Neural progenitor cell (in vitro differentiated cells): ENCODE measurements around the gene GRID1. TPM values are rescaled to one million over a fixed set of nuclear protein-coding genes. Genes with fewer than 3 reads are reported as not detected.

Source experiments
- DNase-seq: peaks from one replicate; pipeline ENCODE4 v3.0.0-alpha.2; 2016; ENCODE audit warnings: low spot score
- H2AFZ ChIP-seq: fragments of 200-600 bp; sonication (generic); replicated peaks from 2 replicates; pipeline ENCODE4 v1.6.1; 2016; ENCODE audit warnings: antibody characterized with exemption
- H3F3A ChIP-seq: fragments of 200-600 bp; sonication (generic); 2 replicates; pipeline ENCODE4 v1.6.1; 2016; ENCODE audit warnings: antibody characterized with exemption, low read depth
- H3K27ac ChIP-seq: fragments of 200-600 bp; sonication (generic); 2 replicates; pipeline ENCODE4 v1.5.1; 2016; ENCODE audit warnings: mild to moderate bottlenecking
- H3K27me3 ChIP-seq: fragments of 200-600 bp; sonication (generic); 2 replicates; pipeline ENCODE4 v1.6.1; 2016; ENCODE audit warnings: mild to moderate bottlenecking, moderate library complexity
- H3K36me3 ChIP-seq: fragments of 200-600 bp; sonication (generic); 2 replicates; pipeline ENCODE4 v1.5.1; 2016
- H3K4me1 ChIP-seq: fragments of 200-600 bp; sonication (generic); 2 replicates; pipeline ENCODE4 v1.6.1; 2016; ENCODE audit warnings: mixed run types
- H3K4me2 ChIP-seq: fragments of 200-600 bp; sonication (generic); 2 replicates; pipeline ENCODE4 v1.6.1; 2016
- H3K4me3 ChIP-seq: fragments of 200-600 bp; sonication (generic); 2 replicates; pipeline ENCODE4 v1.5.1; 2016
- H3K79me2 ChIP-seq: fragments of 200-600 bp; sonication (generic); 2 replicates; pipeline ENCODE4 v1.6.1; 2016; ENCODE audit warnings: low read depth
- H3K9ac ChIP-seq: fragments of 200-600 bp; sonication (generic); 2 replicates; pipeline ENCODE4 v1.6.1; 2016
- H3K9me3 ChIP-seq: fragments of 200-600 bp; sonication (generic); 2 replicates; pipeline ENCODE4 v1.5.1; 2016; ENCODE audit warnings: low read depth
- H4K20me1 ChIP-seq: fragments of 200-600 bp; sonication (generic); 2 replicates; pipeline ENCODE4 v1.6.1; 2016; ENCODE audit warnings: low read depth
- H3K27ac Mint-ChIP-seq: 3 replicates; pipeline ENCODE4 v1.8.0; 2021; ENCODE audit warnings: mixed read lengths
- H3K27me3 Mint-ChIP-seq: 2 replicates; pipeline ENCODE4 v1.8.0; 2022; ENCODE audit warnings: low read depth, mild to moderate bottlenecking, inconsistent platforms, moderate library complexity, mixed read lengths; ENCODE audit not compliant: insufficient read depth
- H3K36me3 Mint-ChIP-seq: 3 replicates; pipeline ENCODE4 v1.8.0; 2021; ENCODE audit warnings: mixed read lengths
- H3K4me1 Mint-ChIP-seq: 3 replicates; pipeline ENCODE4 v1.8.0; 2021; ENCODE audit warnings: mixed read lengths
- H3K4me3 Mint-ChIP-seq: 3 replicates; pipeline ENCODE4 v1.8.0; 2021; ENCODE audit warnings: mild to moderate bottlenecking, moderate library complexity, mixed read lengths
- H3K9me3 Mint-ChIP-seq: 3 replicates; pipeline ENCODE4 v1.8.0; 2020; ENCODE audit warnings: mixed read lengths
- CTCF ChIP-seq: fragments of 200-600 bp; sonication (generic); IDR thresholded peaks from 2 replicates; pipeline ENCODE4 v1.5.1; 2017; ENCODE audit warnings: antibody characterized with exemption, mild to moderate bottlenecking
- EZH2 ChIP-seq: fragments of 200-600 bp; sonication (generic); IDR thresholded peaks from 2 replicates; pipeline ENCODE4 v1.6.1; 2017; ENCODE audit warnings: antibody characterized with exemption, mild to moderate bottlenecking, moderate library complexity
- EZH2phosphoT487 ChIP-seq: fragments of 200-600 bp; sonication (generic); IDR thresholded peaks from 2 replicates; pipeline ENCODE4 v1.6.1; 2017; ENCODE audit warnings: antibody characterized with exemption
- total RNA-seq: library from RNA; depleted of rRNA; stranded (reverse); fragments of >200 nt; gene quantifications from 2 replicates; pipeline ENCODE4 v1.2.3, GENCODE V29; 2015; ENCODE audit warnings: low replicate concordance

Gene GRID1
- total RNA-seq, 1 donor from 2014 or later: not detected

GRCh38 chr10:86373828-86374227, 7.2 kb upstream of the GRID1 start:
- Histone ChIP-seq H3K27ac (no peak overlapping the region), H3K4me1 (peaks cover 2% of the 10 kb centered on the region), H3K9me3 (no peaks in the 10 kb centered on the region), H3K4me3 (no peak overlapping the region), H3K9ac (no peak overlapping the region), H2AFZ (no peak overlapping the region), H4K20me1 (no peaks in the 10 kb centered on the region), H3K79me2 (no peaks in the 10 kb centered on the region), H3K4me2 (no peak overlapping the region), H3K27me3 (peaks cover 80% of the 10 kb centered on the region), H3K36me3 (no peaks in the 10 kb centered on the region), H3F3A (no peaks in the 10 kb centered on the region)
- Mint-ChIP-seq H3K36me3 (no peaks in the 10 kb centered on the region), H3K27me3 (peaks cover 36% of the 10 kb centered on the region), H3K27ac (peak overlapping the region; percentile 3), H3K4me1 (peaks cover 8% of the 10 kb centered on the region), H3K9me3 (no peaks in the 10 kb centered on the region), H3K4me3 (no peak overlapping the region)
- TF ChIP-seq EZH2phosphoT487: no peak
- no peak for TF ChIP-seq EZH2
- TF ChIP-seq CTCF: no peak
- no peak for DNase-seq

GRCh38 chr10:86373251-86373650, 6.7 kb upstream of the GRID1 start:
- Mint-ChIP-seq H3K4me1 (peaks cover 8% of the 10 kb centered on the region), H3K27me3 (peaks cover 40% of the 10 kb centered on the region), H3K36me3 (no peaks in the 10 kb centered on the region), H3K4me3 (no peak overlapping the region), H3K9me3 (no peaks in the 10 kb centered on the region), H3K27ac (no peak overlapping the region)
- no peak overlapping the region for H3K9ac ChIP-seq
- H3K9me3 ChIP-seq: no peaks in the 10 kb centered on the region
- no peaks in the 10 kb centered on the region for H3F3A ChIP-seq
- H4K20me1 ChIP-seq: no peaks in the 10 kb centered on the region
- H3K27ac ChIP-seq: no peak overlapping the region
- H3K36me3 ChIP-seq: no peaks in the 10 kb centered on the region
- peaks cover 86% of the 10 kb centered on the region for H3K27me3 ChIP-seq
- H3K79me2 ChIP-seq: no peaks in the 10 kb centered on the region
- no peak overlapping the region for H2AFZ ChIP-seq
- H3K4me3 ChIP-seq: no peak overlapping the region
- no peak for DNase-seq
- no peak for TF ChIP-seq EZH2
- no peak for TF ChIP-seq CTCF
- no peak for TF ChIP-seq EZH2phosphoT487
- H3K4me1 ChIP-seq: peaks cover 2% of the 10 kb centered on the region
- no peak overlapping the region for H3K4me2 ChIP-seq

- no peaks in the 10 kb centered on the region for H3K9me3 ChIP-seq
- DNase-seq: no peak
Observed at GRCh38 chr10:86372784-86373239, 6.2 kb upstream of the GRID1 start.

More at GRCh38 chr10:86372784-86373239, 6.2 kb upstream of the GRID1 start:
- H2AFZ ChIP-seq: no peak overlapping the region
- H3K27me3 ChIP-seq: peaks cover 86% of the 10 kb centered on the region
- no peaks in the 10 kb centered on the region for H3F3A ChIP-seq
- Mint-ChIP-seq H3K4me3 (no peak overlapping the region), H3K4me1 (peaks cover 8% of the 10 kb centered on the region), H3K36me3 (no peaks in the 10 kb centered on the region), H3K9me3 (no peaks in the 10 kb centered on the region), H3K27ac (no peak overlapping the region), H3K27me3 (peaks cover 42% of the 10 kb centered on the region)
- no peak overlapping the region for H3K9ac ChIP-seq
- no peak overlapping the region for H3K4me2 ChIP-seq
- H3K4me3 ChIP-seq: no peak overlapping the region
- H3K4me1 ChIP-seq: peaks cover 2% of the 10 kb centered on the region
- H3K27ac ChIP-seq: no peak overlapping the region
- no peaks in the 10 kb centered on the region for H3K36me3 ChIP-seq
- H3K79me2 ChIP-seq: no peaks in the 10 kb centered on the region
- TF ChIP-seq EZH2phosphoT487: no peak
- no peak for TF ChIP-seq EZH2
- TF ChIP-seq CTCF: no peak
- H4K20me1 ChIP-seq: peaks cover 3% of the 10 kb centered on the region
